Measurements from ENCODE around the gene IL3RA. TPM values are rescaled to one million over a fixed set of nuclear protein-coding genes. Genes with fewer than 3 reads are reported as not detected.
"Not testable (repeated sequence)": the region's sequence is repeated elsewhere in the genome, so short reads cannot be mapped to it uniquely, and the experiment has no call there.

Gene IL3RA
- total RNA-seq, 1 experiment from 2014 or later = not detected

DNA sequence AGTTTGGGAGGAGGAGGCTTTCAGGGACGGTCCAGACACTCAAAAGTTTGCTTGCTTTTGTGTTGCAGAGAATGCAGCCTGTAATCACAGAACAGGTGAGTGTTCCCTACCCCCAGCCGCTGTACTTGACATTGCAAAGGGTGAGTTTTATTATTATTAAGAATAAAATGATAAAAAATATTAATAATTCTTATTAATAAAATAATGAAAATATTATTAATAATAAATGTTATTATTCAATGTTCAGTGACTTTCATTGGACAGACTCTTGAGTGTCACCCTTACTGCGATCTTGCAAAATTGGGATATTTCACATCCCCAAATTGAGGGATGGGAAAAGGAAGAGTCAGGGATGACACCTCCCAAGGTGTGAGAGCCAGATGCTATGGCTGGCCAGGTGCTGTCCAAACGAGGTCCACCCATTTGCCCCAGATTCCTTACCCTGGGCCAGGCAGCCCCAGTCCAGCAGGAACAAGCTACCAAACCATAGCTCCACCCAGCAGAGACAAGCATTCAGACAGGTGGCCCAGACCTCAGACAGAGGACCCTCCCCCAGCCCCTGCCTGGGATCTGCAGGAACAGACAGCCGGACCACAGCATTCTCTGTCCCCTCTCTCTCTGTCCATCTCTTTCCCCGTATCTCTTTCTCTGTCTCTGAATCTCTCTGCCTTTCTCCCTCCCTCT, 22.4 kb downstream of the IL3RA start:
- no peaks in the 10 kb centered on the region for H3K27me3 ChIP-seq
- H3K4me3 ChIP-seq = no peak overlapping the region
- H3K9me3 ChIP-seq = peaks cover 7% of the 10 kb centered on the region
- DNase-seq = no peak
- no peaks in the 10 kb centered on the region for H3K36me3 ChIP-seq

DNA sequence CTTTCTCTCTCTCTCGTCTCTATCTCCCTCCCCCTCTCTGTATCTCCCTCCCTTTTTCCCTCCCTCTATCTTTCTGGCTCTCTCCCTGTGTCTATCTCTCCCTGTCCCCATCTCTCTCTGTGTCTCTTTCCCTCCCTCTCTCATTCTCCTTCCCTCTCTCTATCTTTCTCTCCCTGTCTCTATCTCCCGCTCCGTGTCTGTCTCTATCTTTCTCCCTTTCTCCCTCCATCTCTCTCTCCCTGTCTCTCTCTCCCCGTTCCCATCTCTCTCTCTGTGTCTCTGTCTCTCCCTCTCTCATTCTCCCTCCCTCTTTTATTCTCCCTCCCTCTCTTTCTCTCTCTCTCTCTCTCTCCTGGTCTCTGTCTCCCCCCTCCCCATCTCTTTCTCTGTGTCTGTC, 22.9 kb downstream of the IL3RA start:
- Histone ChIP-seq H3K9me3 (peaks cover 7% of the 10 kb centered on the region), H3K27me3 (no peaks in the 10 kb centered on the region), H3K4me3 (no peak overlapping the region), H3K36me3 (no peaks in the 10 kb centered on the region)
- no peak for DNase-seq

GRCh38 chrX:1360171-1360570, 23.6 kb downstream of the IL3RA start:
- Histone ChIP-seq H3K4me3 (no peak overlapping the region), H3K27me3 (no peaks in the 10 kb centered on the region), H3K36me3 (no peaks in the 10 kb centered on the region), H3K9me3 (peaks cover 7% of the 10 kb centered on the region)
- DNase-seq = no peak

- Histone ChIP-seq H3K4me3 (no peak overlapping the region), H3K36me3 (no peaks in the 10 kb centered on the region), H3K27me3 (no peaks in the 10 kb centered on the region), H3K9me3 (peaks cover 7% of the 10 kb centered on the region)
- no peak for DNase-seq
Measured at GRCh38 chrX:1361275-1361674, 24.7 kb downstream of the IL3RA start.

- Histone ChIP-seq H3K4me3 (no peak overlapping the region), H3K9me3 (peaks cover 7% of the 10 kb centered on the region), H3K27me3 (no peaks in the 10 kb centered on the region), H3K36me3 (no peaks in the 10 kb centered on the region)
- no peak for DNase-seq
Measured at GRCh38 chrX:1361910-1362309, 25.3 kb downstream of the IL3RA start.

DNA sequence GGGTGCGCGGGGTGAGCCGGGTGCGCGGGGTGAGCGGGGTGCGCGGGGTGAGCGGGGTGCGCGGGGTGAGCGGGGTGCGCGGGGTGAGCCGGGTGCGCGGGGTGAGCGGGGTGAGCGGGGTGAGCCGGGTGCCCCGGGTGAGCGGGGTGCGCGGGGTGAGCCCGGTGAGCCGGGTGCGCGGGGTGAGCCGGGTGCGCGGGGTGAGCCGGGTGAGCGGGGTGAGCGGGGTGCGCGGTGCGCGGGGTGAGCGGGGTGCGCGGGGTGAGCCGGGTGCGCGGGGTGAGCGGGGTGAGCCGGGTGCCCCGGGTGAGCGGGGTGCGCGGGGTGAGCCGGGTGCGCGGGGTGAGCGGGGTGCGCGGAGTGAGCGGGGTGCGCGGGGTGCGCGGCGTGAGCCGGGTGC, 29.8 kb downstream of the IL3RA start:
- H3K9me3 ChIP-seq, H3K4me3 ChIP-seq, DNase-seq, H3K36me3 ChIP-seq, H3K27me3 ChIP-seq: not testable (repeated sequence)

- Histone ChIP-seq H3K36me3 (no peaks in the 10 kb centered on the region), H3K9me3 (no peaks in the 10 kb centered on the region), H3K27me3 (no peaks in the 10 kb centered on the region), H3K4me3 (no peak overlapping the region)
- DNase-seq = no peak
Measured at GRCh38 chrX:1368385-1368698, 31.8 kb downstream of the IL3RA start.

DNA sequence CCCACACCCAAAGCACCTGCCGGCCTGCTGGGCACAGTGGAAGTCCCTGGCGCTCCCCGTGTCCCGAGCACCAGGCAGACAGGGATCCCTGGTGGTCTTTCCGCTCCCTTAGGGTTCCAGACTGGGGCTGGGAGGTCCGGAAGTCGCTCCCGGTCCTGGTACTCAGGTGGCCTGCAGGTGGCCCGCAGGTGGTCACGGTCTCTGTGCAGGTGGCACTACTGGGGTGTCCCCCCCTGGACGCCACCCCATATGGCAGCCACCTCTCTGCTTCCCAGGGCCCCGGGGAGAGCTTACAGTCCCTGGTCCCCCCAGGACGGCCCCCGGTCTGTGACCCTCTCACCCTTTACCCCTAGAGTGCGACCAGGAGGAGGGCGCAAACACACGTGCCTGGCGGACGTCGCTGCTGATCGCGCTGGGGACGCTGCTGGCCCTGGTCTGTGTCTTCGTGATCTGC, 41.7 kb downstream of the IL3RA start:
- peaks cover 2% of the 10 kb centered on the region; the same call in 1 of the 2 replicates for H3K36me3 ChIP-seq
- H3K27me3 ChIP-seq = no peaks in the 10 kb centered on the region
- no peak overlapping the region for H3K4me3 ChIP-seq
- no peak for DNase-seq
- no peaks in the 10 kb centered on the region for H3K9me3 ChIP-seq

- Histone ChIP-seq H3K27me3 (no peaks in the 10 kb centered on the region), H3K36me3 (peaks cover 26% of the 10 kb centered on the region), H3K9me3 (no peaks in the 10 kb centered on the region), H3K4me3 (no peak overlapping the region)
- no peak for DNase-seq
Measured at GRCh38 chrX:1380672-1381233, 44.2 kb downstream of the IL3RA start.

- H3K36me3 ChIP-seq = peaks cover 66% of the 10 kb centered on the region
- no peaks in the 10 kb centered on the region for H3K27me3 ChIP-seq
Measured at GRCh38 chrX:1384658-1385252, 48.2 kb downstream of the IL3RA start.

GRCh38 chrX:1385253-1386223, 49.0 kb downstream of the IL3RA start:
- no peak for DNase-seq
- Histone ChIP-seq H3K27me3 (no peaks in the 10 kb centered on the region), H3K36me3 (peaks cover 74% of the 10 kb centered on the region), H3K4me3 (no peak overlapping the region), H3K9me3 (no peaks in the 10 kb centered on the region)

More at GRCh38 chrX:1384658-1385252, 48.2 kb downstream of the IL3RA start:
- no peak for DNase-seq
- Histone ChIP-seq H3K4me3 (no peak overlapping the region), H3K9me3 (no peaks in the 10 kb centered on the region)

- Histone ChIP-seq H3K9me3 (no peaks in the 10 kb centered on the region), H3K27me3 (no peaks in the 10 kb centered on the region), H3K4me3 (no peak overlapping the region), H3K36me3 (peaks cover 83% of the 10 kb centered on the region)
- no peak for DNase-seq
Measured at GRCh38 chrX:1386338-1387127, 49.9 kb downstream of the IL3RA start.

DNA sequence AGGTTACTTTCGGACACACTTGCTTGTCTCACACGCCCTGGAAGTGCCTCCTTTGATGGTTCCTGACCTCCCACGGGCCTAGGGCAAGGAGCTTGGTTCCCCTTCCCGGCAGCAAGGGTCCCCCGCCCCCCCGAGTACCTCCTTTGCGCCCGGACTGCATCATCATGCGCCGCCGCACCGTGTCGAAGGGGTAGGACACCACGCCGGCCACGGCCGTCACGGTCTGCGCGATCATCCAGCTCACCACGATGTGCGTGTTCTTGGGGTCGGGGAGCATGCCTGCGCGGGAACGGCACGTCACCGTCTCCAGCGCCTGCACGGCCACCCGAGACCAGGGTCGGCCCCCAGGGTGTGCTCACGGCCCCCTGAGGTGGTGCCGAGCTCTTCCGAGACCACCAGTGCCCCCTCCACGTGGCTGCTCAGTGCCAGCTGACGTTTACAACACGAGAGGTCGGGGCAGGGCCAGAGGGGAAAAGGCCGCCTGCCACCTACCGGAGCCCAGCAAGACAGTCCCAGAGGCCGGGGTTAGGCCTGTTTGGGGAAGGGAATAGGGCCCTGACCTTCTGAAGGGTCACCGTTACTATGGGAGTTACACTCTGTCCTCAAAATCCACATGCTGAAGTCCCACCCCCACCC, 50.7 kb downstream of the IL3RA start:
- peaks cover 86% of the 10 kb centered on the region for H3K36me3 ChIP-seq
- no peaks in the 10 kb centered on the region for H3K9me3 ChIP-seq
- no peak for DNase-seq
- no peaks in the 10 kb centered on the region for H3K27me3 ChIP-seq
- H3K4me3 ChIP-seq = no peak overlapping the region

DNA sequence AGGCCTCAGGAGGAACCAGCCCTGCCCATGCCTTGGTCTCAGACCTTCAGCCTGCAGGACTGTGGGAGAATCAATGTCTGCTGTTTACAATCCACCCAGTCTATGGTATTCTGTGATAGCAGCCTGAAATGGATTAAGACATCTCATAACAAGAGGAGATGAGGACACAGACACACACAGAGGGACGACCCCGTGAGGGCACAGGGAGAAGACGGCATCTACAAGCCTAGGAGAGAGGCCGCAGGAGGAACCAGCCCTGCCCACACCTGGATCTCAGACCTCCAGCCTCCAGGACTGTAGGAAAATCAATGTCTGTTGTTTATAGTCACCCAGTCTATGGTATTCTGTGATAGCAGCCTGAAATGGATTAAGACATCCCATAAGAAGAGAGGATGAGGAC, 52.1 kb downstream of the IL3RA start:
- Histone ChIP-seq H3K9me3 (no peaks in the 10 kb centered on the region), H3K27me3 (no peaks in the 10 kb centered on the region), H3K4me3 (no peak overlapping the region), H3K36me3 (peaks cover 81% of the 10 kb centered on the region)
- DNase-seq = no peak

GRCh38 chrX:1389181-1389992, 52.8 kb downstream of the IL3RA start:
- Histone ChIP-seq H3K27me3 (no peaks in the 10 kb centered on the region), H3K4me3 (peak overlapping the region; percentile 97; the same call in 1 of the 2 replicates), H3K36me3 (peaks cover 75% of the 10 kb centered on the region), H3K9me3 (no peaks in the 10 kb centered on the region)
- DNase-seq = no peak

All from MG63 (cell line).